ENCODE data around the gene GRIK5. TPM values are rescaled to one million over a fixed set of nuclear protein-coding genes. Genes with fewer than 3 reads are reported as not detected.

GRIK5 gene
- total and polyA plus RNA-seq, 4 donors = 0.09 to 0.42 (median 0.17) TPM; not detected in 1

GRCh38 chr19:41990028-41990427, 80.0 kb downstream of the GRIK5 start:
- peaks cover 0 to 6% (median 0%) of the 10 kb centered on the region in 4 donors for H3K4me1 ChIP-seq (ENCODE audit: control insufficient read depth in 4 of 4, insufficient read depth in 4 of 4, low read length in 3 of 4)
- H3K4me3 ChIP-seq (ENCODE audit: low read depth in 1 of 3, low read length in 3 of 3) = no peak overlapping the region
- H3K36me3 ChIP-seq (ENCODE audit: control insufficient read depth in 4 of 4, insufficient read depth in 3 of 4, low read depth in 1 of 4, low read length in 3 of 4) = no peaks in the 10 kb centered on the region
- H3K27me3 ChIP-seq (ENCODE audit: control insufficient read depth in 4 of 4, insufficient read depth in 4 of 4, low read length in 3 of 4) = peaks cover 0 to 5% (median 1%) of the 10 kb centered on the region in 4 donors
- H3K9me3 ChIP-seq (ENCODE audit: control insufficient read depth in 4 of 4, low read length in 3 of 4) = no peaks in the 10 kb centered on the region
- H3K9ac ChIP-seq (ENCODE audit: low read depth in 1 of 2, low read length in 2 of 2) = no peak overlapping the region
- no peak for TF ChIP-seq ZBTB33 (IDR thresholded peaks at IDR 0.05)
- TF ChIP-seq MAX (IDR thresholded peaks at IDR 0.05) = no peak
- TF ChIP-seq RAD21 (IDR thresholded peaks at IDR 0.05) = no peak
- TF ChIP-seq REST (IDR thresholded peaks at IDR 0.05) = no peak
- no peak for TF ChIP-seq RXRA (IDR thresholded peaks at IDR 0.05)
- no peak for TF ChIP-seq CTCF (IDR thresholded peaks at IDR 0.05; ENCODE audit: low read depth, low read length, missing input control)
- no peak for TF ChIP-seq GABPA (IDR thresholded peaks at IDR 0.05 in 1 of 2, conservative IDR thresholded peaks at IDR 0.05 in 1 of 2)
- no peak for TF ChIP-seq NR2F2 (IDR thresholded peaks at IDR 0.05)
- no peak for TF ChIP-seq ATF3 (IDR thresholded peaks at IDR 0.05)
- no peak for TF ChIP-seq JUND (IDR thresholded peaks at IDR 0.05)
- TF ChIP-seq FOXA2 (IDR thresholded peaks at IDR 0.05) = no peak
- no peak for TF ChIP-seq FOXA1 (IDR thresholded peaks at IDR 0.05)
- no peak for TF ChIP-seq EGR1 (IDR thresholded peaks at IDR 0.05; ENCODE audit: low read depth in 2 of 2)
- TF ChIP-seq TAF1 (conservative IDR thresholded peaks at IDR 0.05) = no peak
- TF ChIP-seq YY1 (IDR thresholded peaks at IDR 0.05) = no peak
- no peak for DNase-seq (ENCODE audit: low spot score)
- no peak overlapping the region for H3K27ac ChIP-seq (ENCODE audit: low read depth in 1 of 2, low read length in 2 of 2)
- 81% methylated on average over 4 of the region's 4 CpGs for WGBS

GRCh38 chr19:41988947-41989346, 81.1 kb downstream of the GRIK5 start:
- Histone ChIP-seq H3K9me3 (ENCODE audit: control insufficient read depth in 4 of 4, low read length in 3 of 4) (no peaks in the 10 kb centered on the region), H3K27ac (ENCODE audit: low read depth in 1 of 2, low read length in 2 of 2) (no peak overlapping the region), H3K36me3 (ENCODE audit: control insufficient read depth in 4 of 4, insufficient read depth in 3 of 4, low read depth in 1 of 4, low read length in 3 of 4) (no peaks in the 10 kb centered on the region), H3K9ac (ENCODE audit: low read depth in 1 of 2, low read length in 2 of 2) (no peak overlapping the region), H3K4me3 (ENCODE audit: low read depth in 1 of 3, low read length in 3 of 3) (no peak overlapping the region), H3K4me1 (ENCODE audit: control insufficient read depth in 4 of 4, insufficient read depth in 4 of 4, low read length in 3 of 4) (peaks cover 0 to 3% (median 0%) of the 10 kb centered on the region in 4 donors), H3K27me3 (ENCODE audit: control insufficient read depth in 4 of 4, insufficient read depth in 4 of 4, low read length in 3 of 4) (peaks cover 0 to 2% (median 0%) of the 10 kb centered on the region in 4 donors)
- DNase-seq (ENCODE audit: low spot score) = no peak
- 82% methylated on average over 9 of the region's 9 CpGs for WGBS
- no peak for TF ChIP-seq HNF4A (conservative IDR thresholded peaks at IDR 0.05)
- TF ChIP-seq EGR1 (IDR thresholded peaks at IDR 0.05; ENCODE audit: low read depth in 2 of 2) = no peak
- TF ChIP-seq RAD21 (IDR thresholded peaks at IDR 0.05) = no peak
- no peak for TF ChIP-seq GABPA (IDR thresholded peaks at IDR 0.05 in 1 of 2, conservative IDR thresholded peaks at IDR 0.05 in 1 of 2)
- no peak for TF ChIP-seq TAF1 (conservative IDR thresholded peaks at IDR 0.05)
- TF ChIP-seq NR2F2 (IDR thresholded peaks at IDR 0.05) = no peak
- TF ChIP-seq HNF4G (IDR thresholded peaks at IDR 0.05) = no peak
- TF ChIP-seq SP1 (IDR thresholded peaks at IDR 0.05) = no peak
- TF ChIP-seq JUND (IDR thresholded peaks at IDR 0.05) = no peak
- TF ChIP-seq FOXA2 (IDR thresholded peaks at IDR 0.05) = no peak
- no peak for TF ChIP-seq MAX (IDR thresholded peaks at IDR 0.05)
- no peak for TF ChIP-seq FOXA1 (IDR thresholded peaks at IDR 0.05)
- TF ChIP-seq REST (IDR thresholded peaks at IDR 0.05) = no peak
- TF ChIP-seq RXRA (IDR thresholded peaks at IDR 0.05) = no peak

Measured in liver (tissue), 9 donors.